K562 (cell line): Measurements from ENCODE around the gene SPATA24. TPM values are rescaled to one million over a fixed set of nuclear protein-coding genes. Genes with fewer than 3 reads are reported as not detected.

Experiments
- ATAC-seq: fragments of 200-7000 bp; cut with Tn5 transposase; 3 replicates; pipeline ENCODE4 v1.9.1; 2020; ENCODE audit warnings: moderate library complexity
- BruUV-seq: library from RNA; stranded (reverse); fragments of 400-500 nt; replicated peaks from 2 replicates; lab custom pipeline; 2021; lab: Mats Ljungman, UMichigan
- CTCF ChIA-PET: fragments of 300-600 bp; formaldehyde crosslinking; extraction: SDS; loops from one replicate; lab custom pipeline; 2021; ENCODE audit warnings: low intra/inter-chr PET ratio; lab: Yijun Ruan, JAX
- POLR2A ChIA-PET: fragments of 300-600, 350-650 bp; sonication (Branson Sonifier 250); formaldehyde crosslinking; extraction: SDS; loops from one replicate; lab custom pipeline; 2021; ENCODE audit warnings: antibody characterized with exemption, inconsistent platforms; lab: Yijun Ruan, JAX
- DNase-seq, 4 experiments: peaks; one replicate each; pipeline versions ENCODE4 v3.0.0 to v3.0.0-alpha.2; 2011 to 2018; ENCODE audit warnings: low spot score in 3 of 4, mixed read lengths in 3 of 4; ENCODE audit errors: extremely low read depth in 1 of 4
- FAIRE-seq: peaks from 2 replicates; lab custom pipeline; 2011; peaks lifted over from hg19 to GRCh38; lab: Jason Lieb, UNC
- H2AFZ ChIP-seq: 2 replicates; pipeline ENCODE4 v1.6.0; 2011; ENCODE audit warnings: low read depth, low read length, control low read depth, inconsistent platforms
- H3K27ac ChIP-seq: fragments of 200-600 bp; 3 replicates; pipeline ENCODE4 v1.8.0; 2011; ENCODE audit warnings: low read depth, mild to moderate bottlenecking, control low read depth, inconsistent platforms, low read length, moderate library complexity, mixed read lengths; ENCODE audit errors: extremely low read depth
- H3K27me3 ChIP-seq, 2 experiments: fragments of 300-600 bp in 1 of 2; 2 replicates in 1 of 2; 3 replicates in 1 of 2; pipeline versions ENCODE4 v1.6.0 to v1.8.0; 2011; ENCODE audit warnings: inconsistent platforms in 2 of 2, low read length in 2 of 2, mild to moderate bottlenecking in 1 of 2, mixed read lengths in 1 of 2, moderate library complexity in 1 of 2; ENCODE audit not compliant: control insufficient read depth in 2 of 2, insufficient read depth in 2 of 2
- H3K36me3 ChIP-seq: fragments of 300-600 bp; 3 replicates; pipeline ENCODE4 v1.8.0; 2011; ENCODE audit warnings: mild to moderate bottlenecking, low read length, inconsistent platforms; ENCODE audit not compliant: control insufficient read depth, insufficient read depth
- H3K4me1 ChIP-seq, 2 experiments: fragments of 200-600 bp in 1 of 2; replicated peaks in 1 of 2; 2 replicates in 1 of 2; 3 replicates in 1 of 2; pipeline versions ENCODE4 v1.5.1 to v1.8.0; 2011; ENCODE audit warnings: inconsistent platforms in 2 of 2, low read length in 2 of 2, mild to moderate bottlenecking in 1 of 2, mixed read lengths in 1 of 2, moderate library complexity in 1 of 2; ENCODE audit not compliant: control insufficient read depth in 2 of 2, insufficient read depth in 2 of 2
- H3K4me2 ChIP-seq: 2 replicates; pipeline ENCODE4 v1.6.1; 2011; ENCODE audit warnings: low read length, control low read depth, inconsistent platforms, mixed read lengths; ENCODE audit not compliant: insufficient read depth
- H3K4me3 ChIP-seq: fragments of 200-600 bp; sonication (generic), shearing (Covaris generic); 2 replicates; pipeline ENCODE4 v1.5.1; 2016; ENCODE audit warnings: control low read depth, inconsistent platforms
- H3K79me2 ChIP-seq: fragments of 200-600 bp; 3 replicates; pipeline ENCODE4 v1.8.0; 2011; ENCODE audit warnings: low read length, inconsistent platforms; ENCODE audit not compliant: control insufficient read depth, insufficient read depth
- H3K9ac ChIP-seq, 2 experiments: 2 replicates each; pipeline versions ENCODE4 v1.6.0 to v1.6.1; 2011; ENCODE audit warnings: low read depth in 2 of 2, low read length in 2 of 2, control low read depth in 1 of 2, inconsistent platforms in 1 of 2, mild to moderate bottlenecking in 1 of 2, mixed read lengths in 1 of 2; ENCODE audit not compliant: insufficient read depth in 1 of 2
- H3K9me1 ChIP-seq: one replicate; pipeline ENCODE4 v1.6.0; 2011; ENCODE audit warnings: inconsistent platforms, mild to moderate bottlenecking, low read length, moderate library complexity; ENCODE audit not compliant: control insufficient read depth, insufficient read depth
- H3K9me3 ChIP-seq: replicated peaks from 2 replicates; pipeline ENCODE4 v1.5.1; 2011; ENCODE audit warnings: low read depth, low read length, inconsistent platforms; ENCODE audit not compliant: control insufficient read depth, insufficient read depth
- H4K20me1 ChIP-seq: replicated peaks from 2 replicates; pipeline ENCODE4 v1.6.1; 2011; ENCODE audit warnings: low read length, inconsistent platforms, mixed read lengths; ENCODE audit not compliant: control insufficient read depth, insufficient read depth
- ZBTB33 ChIP-seq: sonication (generic); formaldehyde crosslinking; IDR thresholded peaks from 2 replicates; pipeline ENCODE4 v1.8.1; 2023; ENCODE audit warnings: mild to moderate bottlenecking, missing genetic modification reagents
- ZNF830 ChIP-seq: fragments of 250-450 bp; sonication (Bioruptor Pico); IDR thresholded peaks from 2 replicates; pipeline ENCODE4 v1.5.0; 2021; ENCODE audit warnings: mild to moderate bottlenecking
- WGBS: fragments of 100-300 bp; shearing (Covaris generic); methylation state at CpG from one replicate; pipeline ENCODE4 v1.1.6; 2016; ENCODE audit warnings: low coverage, mixed read lengths; ENCODE audit not compliant: insufficient coverage; ENCODE audit errors: missing lambda C conversion rate; 5-methylcytosine and 5-hydroxymethylcytosine counted together
- in situ Hi-C: fragments of 300-500 bp; cut with MboI; formaldehyde crosslinking; loops from 4 replicates; pipeline ENCODE4 v1.15.0; 2018; ENCODE audit warnings: inconsistent platforms, mixed read lengths
- intact Hi-C: fragments of 100-400 bp; cut with micrococcal nuclease; formaldehyde crosslinking; loops from 2 replicates; pipeline ENCODE4 v1.14.2; 2022
- polyA plus RNA-seq, 8 experiments: library from polyadenylated mRNA; depleted of rRNA in 4 of 8; stranded (reverse) in 5 of 8; unstranded in 3 of 8; fragments of >200 nt; fragmentation: Nextera tagmentation in 2 of 8; fragmentation: Illumina TruSeq in 1 of 8; extraction: Ambion mirVana in 2 of 8; extraction: Trizol in 1 of 8; gene quantifications; 2 replicates each; pipeline versions ENCODE4 v1.2.1 to v1.2.3, GENCODE V29; 2011 to 2014; ENCODE audit warnings: inconsistent platforms in 1 of 8, missing spikeins in 1 of 8
- total RNA-seq, 7 experiments: library from RNA; depleted of rRNA in 6 of 7; stranded (reverse); fragments of >200 nt in 6 of 7; fragmentation: Illumina TruSeq in 2 of 7; extraction: Trizol in 2 of 7; gene quantifications; 2 replicates each; pipeline versions ENCODE4 v1.2.1 to v1.2.3, GENCODE V29; 2011 to 2021; ENCODE audit warnings: low replicate concordance in 1 of 7

SPATA24 gene
- total and polyA plus RNA-seq, 9 of the 15 experiments (the other 6 are each of a cell fraction or from before 2014, with no cell fraction given) = 4.1 to 12.6 (median 8.0) TPM

GRCh38 chr5:139392324-139392677 lies 11.6 kb downstream of the SPATA24 start:
- CTCF ChIA-PET = no interaction called here
- ATAC-seq (no peak), FAIRE-seq (no peak), DNase-seq (no peak)
- Histone ChIP-seq H2AFZ (no peak overlapping the region), H3K79me2 (no peaks in the 10 kb centered on the region), H3K4me1 (peaks cover 6 to 25% of the 10 kb centered on the region in 2 experiments), H3K9me3 (no peaks in the 10 kb centered on the region; the same call in 1 of the 2 replicates), H3K9me1 (no peaks in the 10 kb centered on the region), H3K4me2 (no peak overlapping the region), H3K27ac (no peak overlapping the region), H3K9ac (no peak overlapping the region), H3K36me3 (no peaks in the 10 kb centered on the region), H3K4me3 (no peak overlapping the region), H4K20me1 (no peaks in the 10 kb centered on the region), H3K27me3 (no peaks in the 10 kb centered on the region)
- no peak for TF ChIP-seq ZNF830 (CRISPR knock-in tag)
- TF ChIP-seq ZBTB33 (CRISPR knock-in tag) = 0 out of 2 replicates have a peak, but pooled peaks have one; percentile 8
- WGBS = 96% methylated on average over 10 of the region's 36 CpGs
- in situ Hi-C loops = no loop called here
- intact Hi-C loops = no loop called here
- POLR2A ChIA-PET = no interaction called here
- BruUV-seq = no TSS peak
